GM18526 (cell line): ENCODE measurements around the gene ECI1.

Source experiments
- POLR2A ChIP-seq: IDR thresholded peaks from 3 replicates; pipeline ENCODE4 v1.6.1; 2011; ENCODE audit not compliant: insufficient read length; ENCODE audit errors: extremely low read depth

The ECI1 gene

DNA sequence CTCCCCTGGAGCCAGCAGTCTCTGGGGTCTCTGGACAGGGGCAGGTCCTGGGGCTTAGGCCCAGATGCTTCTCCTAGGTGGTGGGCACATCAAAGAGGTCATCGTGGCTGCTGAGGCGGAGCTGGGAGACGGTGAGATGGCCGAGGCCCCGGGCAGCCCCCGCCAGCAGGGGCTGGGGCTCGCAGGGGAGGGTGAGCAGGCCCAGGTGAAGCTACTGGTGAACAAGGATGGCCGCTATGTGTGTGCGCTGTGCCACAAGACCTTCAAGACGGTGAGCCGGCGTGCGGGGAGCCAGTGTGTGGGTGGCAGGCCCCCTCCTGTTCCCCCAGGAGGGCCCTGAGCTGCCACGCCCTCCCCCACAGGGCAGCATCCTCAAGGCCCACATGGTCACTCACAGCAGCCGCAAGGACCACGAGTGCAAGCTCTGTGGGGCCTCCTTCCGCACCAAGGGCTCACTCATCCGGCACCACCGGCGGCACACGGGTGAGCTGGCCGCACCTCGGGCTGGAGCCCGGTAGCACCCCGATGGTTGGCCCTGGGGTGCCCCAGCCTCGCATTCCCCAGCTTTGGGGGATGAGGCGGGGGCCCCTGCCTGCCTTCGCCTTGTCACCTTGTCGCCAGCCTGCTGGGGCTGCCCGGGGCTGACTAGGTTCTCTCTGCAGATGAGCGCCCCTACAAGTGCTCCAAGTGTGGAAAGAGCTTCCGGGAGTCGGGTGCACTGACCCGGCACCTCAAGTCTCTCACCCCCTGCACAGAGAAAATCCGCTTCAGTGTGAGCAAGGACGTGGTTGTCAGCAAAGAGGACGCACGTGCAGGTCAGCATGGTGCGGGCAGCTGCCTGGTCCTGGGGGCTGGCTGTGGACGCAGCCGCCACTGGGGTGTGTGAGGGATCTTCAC, 19.0 kb downstream of the ECI1 start:
- no peak for TF ChIP-seq POLR2A

DNA sequence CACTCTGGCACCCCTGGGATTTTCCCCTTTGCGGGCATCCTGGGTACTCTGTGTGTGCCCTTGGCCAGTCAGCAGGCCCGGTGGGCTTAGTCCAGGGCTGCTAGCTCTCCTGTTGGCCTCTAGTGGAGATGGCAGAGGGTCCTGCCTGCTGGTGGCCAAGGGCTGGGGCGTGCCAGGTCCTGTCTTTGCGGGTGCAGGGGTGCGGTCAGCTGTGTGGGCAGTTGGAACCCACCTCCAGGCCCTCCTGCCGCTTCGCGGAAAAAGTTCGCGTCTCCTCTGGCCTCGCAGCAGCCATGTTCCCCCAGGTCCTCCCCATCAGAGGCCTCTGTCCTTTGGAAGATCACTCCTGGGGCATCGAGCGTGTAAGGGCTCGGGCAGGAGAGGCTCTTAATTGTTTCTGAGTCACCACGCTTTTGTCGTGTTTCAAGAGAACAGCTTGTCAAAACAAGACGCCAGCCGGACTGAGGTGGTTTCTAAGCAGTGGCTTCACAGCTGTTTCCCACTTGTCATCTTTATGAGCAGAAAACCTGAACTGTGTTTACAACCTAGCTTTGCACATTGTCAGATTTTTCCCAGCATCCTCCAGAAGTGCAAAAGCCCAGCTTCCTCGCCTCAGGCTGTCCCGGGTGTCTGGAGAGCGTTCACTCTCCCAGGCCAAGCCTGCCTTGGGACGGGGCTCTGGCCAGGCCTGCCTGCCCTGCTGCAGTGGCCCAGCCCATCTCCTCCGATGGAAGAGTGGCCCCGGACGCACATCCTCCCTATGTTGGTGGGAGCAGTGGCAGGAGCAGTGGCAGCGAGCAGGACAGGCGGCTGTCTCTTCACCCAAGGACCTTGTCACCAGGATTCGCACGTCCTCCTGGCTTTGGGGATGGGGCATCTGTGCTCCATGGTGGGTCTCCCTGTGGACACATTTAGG, 20.1 kb downstream of the ECI1 start:
- no peak for TF ChIP-seq POLR2A

DNA sequence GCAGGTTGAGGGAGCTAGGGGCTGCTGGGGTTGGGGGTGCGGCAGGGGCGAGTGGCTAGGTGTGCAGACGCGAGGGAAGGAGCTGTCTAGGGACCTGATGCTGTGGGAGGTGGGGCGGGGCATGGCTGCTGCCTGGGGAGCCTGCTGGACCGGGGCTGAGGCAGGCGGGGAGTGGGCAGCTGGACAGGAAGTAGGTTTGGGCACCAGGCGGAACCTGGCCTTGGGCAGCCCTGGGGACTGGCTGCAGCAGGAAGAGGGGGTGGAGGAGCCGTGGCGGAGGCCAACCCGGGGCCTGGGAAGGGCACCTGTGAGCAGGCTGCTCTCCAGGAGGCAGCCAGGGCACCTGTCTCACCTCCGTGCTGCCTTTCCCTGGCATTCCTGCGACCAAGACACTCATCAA, 21.0 kb downstream of the ECI1 start:
- no peak for TF ChIP-seq POLR2A

DNA sequence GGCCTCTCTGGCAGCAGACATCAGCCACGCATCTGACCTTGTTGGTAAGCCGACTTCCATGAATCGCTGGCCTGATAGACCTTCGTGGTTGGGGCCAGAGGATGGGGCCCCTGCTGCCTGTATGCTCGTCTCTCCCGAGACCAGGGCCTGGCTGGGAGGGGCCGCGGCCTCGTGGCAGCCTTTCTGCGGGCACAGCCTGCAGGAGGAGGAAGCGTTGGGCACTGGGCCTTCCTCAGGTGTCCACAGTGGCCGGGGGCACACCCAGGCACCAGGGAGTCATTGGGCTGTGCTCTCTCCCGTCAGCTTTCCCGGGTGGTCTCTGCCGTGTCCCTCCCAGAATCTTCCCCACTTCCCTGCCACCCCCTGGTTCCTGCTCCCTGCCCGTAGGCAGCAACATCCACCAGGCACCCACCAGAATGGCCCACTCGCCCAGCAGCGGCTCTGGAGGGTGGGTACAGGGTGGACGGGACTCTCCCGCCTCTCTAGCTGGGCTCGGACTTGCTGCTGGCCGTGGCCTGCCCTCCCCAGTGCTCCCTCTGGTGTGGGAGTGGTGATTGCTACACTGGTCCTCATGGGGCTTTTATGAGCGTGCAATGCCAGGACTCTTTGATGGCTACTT, 21.6 kb downstream of the ECI1 start:
- TF ChIP-seq POLR2A, result no peak

DNA sequence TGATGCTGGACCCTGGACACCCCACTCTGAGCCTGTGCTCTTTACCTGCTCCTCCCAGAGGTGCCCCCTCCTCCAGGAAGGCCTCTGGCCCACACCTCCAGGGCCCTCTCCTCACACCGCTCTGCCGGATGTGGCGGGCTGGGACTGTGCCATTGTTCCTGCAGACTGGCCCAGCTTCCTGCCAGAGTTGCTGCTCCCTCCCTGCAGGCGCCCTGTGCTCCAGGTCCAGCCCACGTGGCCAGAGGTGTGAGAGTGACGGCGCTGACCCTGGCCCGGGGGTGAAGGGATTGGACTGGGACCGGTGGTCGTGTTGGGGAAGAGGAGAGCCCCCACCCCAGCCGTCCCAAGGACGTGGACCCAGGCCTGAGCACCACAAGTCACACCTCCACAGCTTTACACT, 22.3 kb downstream of the ECI1 start:
- no peak for TF ChIP-seq POLR2A

DNA sequence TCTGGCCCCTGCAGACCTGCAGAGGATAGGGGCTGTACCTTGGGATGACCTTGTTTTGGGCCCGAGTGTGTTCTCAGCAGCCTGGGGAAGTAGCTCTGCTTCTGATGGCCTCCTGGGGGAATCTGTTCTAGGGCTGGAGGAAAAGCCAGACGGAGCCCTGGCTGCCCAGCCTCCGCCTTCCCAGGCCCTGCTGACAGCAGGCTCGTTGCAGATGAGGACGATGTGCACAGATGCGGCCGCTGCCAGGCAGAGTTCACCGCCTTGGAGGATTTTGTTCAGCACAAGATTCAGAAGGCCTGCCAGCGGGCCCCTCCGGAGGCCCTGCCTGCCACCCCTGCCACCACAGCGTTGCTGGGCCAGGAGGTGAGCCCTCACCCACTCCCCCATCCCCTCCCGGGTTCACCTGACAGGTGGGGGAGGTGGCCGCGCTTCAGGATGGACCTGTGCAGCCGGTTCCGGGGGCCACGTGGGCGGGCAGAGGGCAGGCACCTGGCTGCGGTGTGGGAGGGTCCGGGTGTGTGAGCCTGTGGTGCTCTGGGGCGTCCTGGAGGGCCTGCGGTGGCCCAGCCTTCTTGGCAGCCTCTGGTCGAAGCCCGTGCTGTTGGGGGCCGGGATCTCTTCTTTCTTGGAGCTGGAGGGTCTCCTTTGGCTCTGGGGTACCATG, 23.1 kb downstream of the ECI1 start:
- TF ChIP-seq POLR2A, result no peak

DNA sequence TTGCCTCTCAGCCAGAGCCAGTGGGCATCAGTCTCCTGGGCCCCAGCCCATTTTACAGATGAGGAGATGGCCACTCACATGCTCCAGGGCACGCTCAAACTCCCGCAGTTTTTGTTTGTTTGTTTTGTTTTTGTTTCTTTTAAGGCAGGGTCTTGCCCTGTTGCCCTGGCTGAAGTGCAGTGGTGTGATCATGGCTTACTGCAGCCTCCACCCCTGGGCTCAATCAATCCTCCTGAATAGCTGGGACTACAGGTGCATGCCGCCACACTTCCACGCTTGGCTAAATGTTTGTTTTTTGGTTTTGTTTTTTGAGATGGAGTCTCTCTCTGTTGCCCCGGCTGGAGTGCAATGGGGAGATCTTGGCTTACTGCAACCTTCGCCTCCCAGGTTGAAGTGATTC, 24.5 kb downstream of the ECI1 start:
- TF ChIP-seq POLR2A, result no peak

DNA sequence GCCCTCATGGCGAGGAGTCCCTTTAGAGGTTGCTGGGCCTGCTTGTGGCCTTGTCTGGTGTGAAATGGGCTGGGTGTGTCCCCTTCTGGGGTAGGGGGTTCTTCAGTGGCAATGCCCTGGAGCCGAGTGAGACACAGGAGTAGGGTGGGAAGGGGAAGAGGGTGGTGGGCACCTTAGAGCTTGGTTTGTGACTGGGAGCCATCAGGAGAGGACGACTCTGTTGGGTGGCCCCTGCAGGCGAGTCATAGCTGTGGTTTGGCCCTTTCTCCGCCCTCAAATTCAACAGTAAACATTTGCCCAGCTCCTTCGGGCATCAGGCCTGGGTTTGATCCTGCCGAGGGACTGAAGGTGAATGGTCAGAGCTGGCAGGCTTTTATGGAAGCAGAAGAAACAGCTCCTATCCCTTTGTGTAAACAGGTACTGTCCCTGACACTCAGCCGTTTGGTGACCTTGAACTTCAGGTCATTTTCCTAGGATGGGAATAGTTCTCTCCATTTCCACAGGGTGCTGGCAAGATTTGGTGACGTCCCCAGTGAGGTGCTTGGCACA, 25.1 kb downstream of the ECI1 start:
- no peak for TF ChIP-seq POLR2A

DNA sequence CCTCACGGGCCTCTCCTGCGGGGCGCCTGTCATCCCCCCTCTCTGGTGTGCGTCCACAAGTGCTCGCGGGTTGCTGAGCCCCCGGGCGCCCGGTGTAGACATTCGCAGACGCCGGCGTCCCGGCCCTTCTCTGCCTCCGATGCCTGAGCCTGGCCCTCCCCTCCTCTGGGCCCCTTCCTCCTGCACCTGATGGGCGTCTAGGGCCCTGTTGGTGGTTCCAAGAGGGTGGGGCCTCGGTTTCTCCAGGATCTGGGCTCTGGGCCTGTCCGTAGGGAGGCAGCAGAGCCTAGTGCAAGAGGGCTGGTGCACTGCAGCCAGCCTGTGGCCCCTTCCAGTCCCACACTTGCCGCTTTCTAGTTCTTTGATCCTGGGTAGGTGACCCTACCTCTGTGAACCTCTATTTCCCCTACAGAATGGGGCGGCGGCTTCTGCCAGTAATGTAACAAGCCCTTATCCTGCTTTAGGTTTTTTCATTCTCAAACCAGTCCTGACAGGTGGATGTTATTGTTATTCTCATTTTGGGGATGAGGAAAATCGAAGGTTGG, 27.4 kb downstream of the ECI1 start:
- TF ChIP-seq POLR2A, result no peak

DNA sequence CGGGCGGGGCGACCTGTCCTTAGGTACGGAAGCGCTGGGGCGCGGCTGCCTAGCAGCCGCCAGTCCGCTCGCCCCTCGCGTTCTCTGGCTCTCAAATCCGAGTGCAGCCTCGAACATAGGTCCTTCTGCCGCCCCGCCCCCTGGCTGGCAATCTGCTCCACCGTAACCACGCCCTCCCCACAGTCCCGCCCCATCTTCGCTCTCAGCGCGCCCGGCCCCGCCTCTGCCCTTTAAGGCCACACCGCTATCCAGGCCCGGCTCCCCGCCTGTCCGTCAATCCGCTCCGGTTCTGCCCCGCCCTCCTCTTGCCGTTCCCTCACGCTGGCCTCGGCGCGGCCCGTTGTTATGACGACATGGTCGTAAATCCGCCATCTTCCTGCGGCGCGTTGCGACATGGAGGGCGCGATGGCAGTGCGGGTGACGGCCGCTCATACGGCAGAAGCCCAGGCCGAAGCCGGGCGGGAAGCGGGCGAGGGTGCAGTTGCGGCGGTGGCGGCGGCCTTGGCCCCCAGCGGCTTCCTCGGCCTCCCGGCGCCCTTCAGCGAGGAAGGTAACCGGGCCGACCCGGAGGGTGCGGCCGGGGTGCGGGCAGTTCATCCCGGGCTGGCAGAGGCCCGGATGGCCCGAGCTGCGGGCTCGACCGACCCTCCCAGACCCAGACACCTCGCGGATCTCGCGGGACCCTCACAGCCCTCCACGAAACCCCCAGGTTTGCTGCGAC, 28.0 kb downstream of the ECI1 start, which contains the start of gene E4F1:
Gene E4F1, plus strand, starts transcription at position 371 of the 721 bp plus-strand sequence. Its CDS starts 23 bp downstream, at position 394.
- peak; percentile 98 for TF ChIP-seq POLR2A

DNA sequence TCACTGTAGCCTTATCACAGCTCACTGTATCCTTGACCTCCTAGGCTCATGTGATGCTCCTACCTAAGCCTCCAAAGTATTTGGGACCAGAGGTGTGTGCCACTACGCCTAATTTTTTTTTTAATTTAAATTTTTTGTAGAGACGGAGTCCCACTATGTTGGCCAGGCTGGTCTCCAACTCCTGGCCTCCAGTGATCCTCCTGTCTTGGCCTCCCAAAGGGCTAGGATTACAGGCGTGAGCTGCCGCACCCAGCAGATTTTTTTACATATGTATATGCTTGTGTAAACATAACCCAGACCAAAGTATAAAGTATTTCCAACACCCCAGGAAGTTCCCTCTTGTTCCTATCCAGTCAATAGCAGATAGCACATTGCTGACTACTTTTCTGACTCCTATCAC, 35.1 kb downstream of the ECI1 start:
- TF ChIP-seq POLR2A, result no peak

DNA sequence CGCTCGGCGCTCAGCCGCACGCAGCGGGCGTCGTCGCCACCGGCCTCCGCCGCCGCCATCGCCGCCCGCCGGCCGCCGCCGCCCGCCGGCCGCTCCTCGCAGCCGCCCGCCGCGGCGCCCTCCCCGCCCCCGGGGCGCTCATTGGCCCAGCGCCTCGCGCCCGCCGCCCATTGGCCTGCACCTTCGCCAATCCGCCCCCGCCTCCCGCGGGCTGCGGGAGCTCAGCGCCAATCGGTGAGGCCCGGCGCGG, 36.7 kb downstream of the ECI1 start, which contains the start of gene PGP:
Gene PGP, minus strand, starts transcription at position 122 of the 250 bp plus-strand sequence. Its CDS starts 63 bp downstream, at position 59.
- no peak for TF ChIP-seq POLR2A

DNA sequence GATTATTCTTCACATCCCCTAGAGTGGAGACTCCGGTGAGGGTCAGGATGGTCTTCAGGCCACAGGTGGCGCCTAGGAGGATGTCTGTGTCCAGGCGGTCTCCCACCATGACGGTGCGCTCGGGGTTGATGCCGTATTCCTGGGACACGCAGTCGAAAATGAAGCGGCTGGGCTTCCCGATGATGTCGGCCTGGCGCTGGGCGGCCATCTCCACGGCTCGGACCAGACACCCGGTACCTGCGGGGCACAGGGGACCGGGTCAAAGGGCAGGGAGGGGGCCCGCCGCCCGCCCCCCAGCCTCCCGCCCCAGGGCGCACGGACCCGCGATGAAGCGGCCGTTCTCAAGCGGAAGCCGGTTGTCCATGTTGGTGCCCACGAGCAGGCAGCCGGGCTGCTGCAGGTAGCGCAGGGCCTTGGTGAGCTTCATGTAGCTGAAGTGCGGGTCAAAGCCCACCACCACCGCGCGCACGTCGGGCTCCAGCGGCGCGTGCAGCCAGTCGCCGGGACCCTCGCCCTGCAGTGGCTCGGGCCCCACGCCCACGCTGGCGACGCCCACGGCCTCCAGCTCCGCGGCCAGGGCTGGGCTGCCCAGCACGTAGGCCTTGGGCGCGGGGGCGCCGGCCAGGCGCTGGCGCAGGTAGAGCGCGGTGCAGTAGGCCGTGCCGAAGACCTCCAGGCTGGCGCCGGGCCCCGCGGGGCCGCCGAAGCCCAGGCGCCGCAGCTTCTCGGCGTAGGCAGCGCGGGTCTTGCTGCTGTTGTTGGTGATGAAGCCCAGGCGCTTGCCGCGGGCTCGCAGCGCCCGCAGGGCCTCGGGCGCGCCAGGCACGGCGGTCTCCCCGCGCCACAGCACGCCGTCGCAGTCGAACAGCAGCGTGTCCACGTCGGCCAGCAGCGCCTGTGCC, 37.3 kb downstream of the ECI1 start:
- no peak for TF ChIP-seq POLR2A
